ENCODE data around the gene KREMEN1.

- TF ChIP-seq GATA2 (IDR thresholded peaks at IDR 0.05; ENCODE audit: low read depth, low read length) (no peak), GATA3 (IDR thresholded peaks at IDR 0.05; ENCODE audit: low read depth, low read length) (no peak)
Measured at GRCh38 chr22:29165321-29166060, 92.7 kb downstream of the KREMEN1 start.

Measured in SH-SY5Y (cell line).